Activated gamma-delta T cell treated with anti-CD3 and anti-CD28 coated beads, Interleukin-2, amount 50 U/mL, for 16 hours (primary cell): ENCODE results near the gene IMPG2.
"Not testable (repeated sequence)": the region's sequence is repeated elsewhere in the genome, so short reads cannot be mapped to it uniquely, and the experiment has no call there.

ENCODE experiments used
- DNase-seq: peaks from one replicate; pipeline ENCODE4 v3.0.0-alpha.2; 2020; ENCODE audit warnings: low read depth

IMPG2 gene

GRCh38 chr3:101320475-101320874 is at the start of gene IMPG2:
IMPG2 (minus strand) TSS chr3:101320575; CDS start chr3:101320372, 203 bp downstream.
- DNase-seq, result no peak

GRCh38 chr3:101362406-101362805 is 42.0 kb upstream of the IMPG2 start:
- DNase-seq, result no peak

- DNase-seq, result no peak
Measured at GRCh38 chr3:101351829-101352228, 31.5 kb upstream of the IMPG2 start.

- no peak for DNase-seq
Measured at GRCh38 chr3:101340591-101340990, 20.2 kb upstream of the IMPG2 start.

GRCh38 chr3:101333883-101334282 is 13.5 kb upstream of the IMPG2 start:
- no peak for DNase-seq

GRCh38 chr3:101329016-101329673 is 8.8 kb upstream of the IMPG2 start:
- DNase-seq, result no peak

GRCh38 chr3:101325393-101326134 is 5.2 kb upstream of the IMPG2 start:
- DNase-seq, result no peak

GRCh38 chr3:101319531-101319930 is 844 bp downstream of the IMPG2 start:
- DNase-seq, result no peak

- no peak for DNase-seq
Measured at GRCh38 chr3:101312545-101312944, 7.8 kb downstream of the IMPG2 start.

- no peak for DNase-seq
Measured at GRCh38 chr3:101311676-101312075, 8.7 kb downstream of the IMPG2 start.

GRCh38 chr3:101310978-101311375 is 9.4 kb downstream of the IMPG2 start:
- no peak for DNase-seq

GRCh38 chr3:101308147-101308772 is 12.1 kb downstream of the IMPG2 start:
- not testable (repeated sequence) for DNase-seq

GRCh38 chr3:101303836-101304235 is 16.5 kb downstream of the IMPG2 start:
- DNase-seq, result no peak

- no peak for DNase-seq
Measured at GRCh38 chr3:101303089-101303731, 17.2 kb downstream of the IMPG2 start.

- DNase-seq, result no peak
Measured at GRCh38 chr3:101300073-101300472, 20.3 kb downstream of the IMPG2 start.

GRCh38 chr3:101292027-101292426 is 28.3 kb downstream of the IMPG2 start:
- DNase-seq, result no peak

- no peak for DNase-seq
Measured at GRCh38 chr3:101288294-101288693, 32.1 kb downstream of the IMPG2 start.

GRCh38 chr3:101284757-101285156 is 35.6 kb downstream of the IMPG2 start:
- DNase-seq, result no peak

- no peak for DNase-seq
Measured at GRCh38 chr3:101281521-101282030, 38.8 kb downstream of the IMPG2 start.

GRCh38 chr3:101279765-101280385 is 40.5 kb downstream of the IMPG2 start:
- DNase-seq, result no peak

- no peak for DNase-seq
Measured at GRCh38 chr3:101279162-101279561, 41.2 kb downstream of the IMPG2 start.

- no peak for DNase-seq
Measured at GRCh38 chr3:101278727-101279126, 41.6 kb downstream of the IMPG2 start.
